AG20443 (cell line): ENCODE results near the gene COL10A1.

ENCODE experiments used
- DNase-seq: peaks from one replicate; pipeline ENCODE4 v3.0.0; 2012; ENCODE audit warnings: low spot score, mixed read lengths

The COL10A1 gene

DNA sequence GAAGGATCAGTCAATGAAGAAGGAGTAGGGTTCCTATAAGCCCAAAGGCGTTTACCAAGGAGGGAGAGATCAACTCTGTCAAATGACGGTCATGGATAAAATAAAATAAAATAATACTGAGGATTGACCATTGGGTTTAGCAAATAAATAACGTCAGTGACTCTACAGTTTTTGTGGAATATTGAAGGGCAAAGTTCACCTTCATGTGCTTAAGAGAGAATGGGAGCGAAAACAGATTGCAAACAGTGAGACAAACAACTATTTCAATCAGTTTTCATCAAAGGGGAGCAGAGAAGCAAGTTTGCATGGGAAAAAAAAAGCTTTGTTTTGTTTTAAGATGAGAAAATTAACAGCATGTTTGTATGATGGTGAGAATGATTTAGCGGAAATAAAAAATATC is 42.9 kb downstream of the COL10A1 start:
- no peak for DNase-seq

DNA sequence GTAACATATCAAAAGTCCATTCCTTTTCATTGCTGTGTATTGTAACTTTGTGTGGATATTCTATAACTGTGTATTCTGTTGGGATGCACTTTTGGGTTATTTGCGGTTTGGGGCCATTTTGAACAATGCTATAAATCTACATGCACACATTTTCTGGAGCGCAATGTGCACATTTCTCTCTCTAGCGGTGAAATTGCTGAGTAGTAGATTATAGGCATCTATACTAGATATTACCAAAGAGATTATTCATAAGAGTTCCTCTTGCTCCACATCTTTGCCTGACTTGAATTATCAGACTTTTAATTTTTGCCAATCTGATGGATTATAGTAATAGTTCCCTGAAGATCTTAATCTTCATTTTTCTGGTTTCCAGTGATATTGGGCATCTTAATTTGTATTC is 47.0 kb downstream of the COL10A1 start:
- no peak for DNase-seq

DNA sequence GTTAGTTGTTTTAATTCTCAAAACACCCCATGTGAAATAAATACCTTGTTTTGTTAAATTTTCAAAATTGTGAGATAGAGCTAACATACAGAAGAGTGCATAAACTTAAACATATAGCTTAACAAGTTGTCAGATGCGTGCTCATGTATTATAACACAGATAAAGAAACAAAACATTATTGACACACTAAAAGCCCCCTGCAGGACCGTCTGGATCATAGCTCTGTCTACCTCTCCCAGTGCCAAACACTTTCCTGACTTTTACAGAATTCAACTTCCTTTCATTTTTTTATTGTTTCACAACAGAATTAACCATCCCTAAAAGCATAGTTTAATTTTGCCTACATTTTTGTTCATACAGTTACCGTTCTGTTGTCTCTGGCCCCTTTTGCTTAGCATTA is 47.4 kb downstream of the COL10A1 start:
- no peak for DNase-seq

GRCh38 chr6:116074732-116075390 is 51.1 kb downstream of the COL10A1 start:
- DNase-seq, result no peak

DNA sequence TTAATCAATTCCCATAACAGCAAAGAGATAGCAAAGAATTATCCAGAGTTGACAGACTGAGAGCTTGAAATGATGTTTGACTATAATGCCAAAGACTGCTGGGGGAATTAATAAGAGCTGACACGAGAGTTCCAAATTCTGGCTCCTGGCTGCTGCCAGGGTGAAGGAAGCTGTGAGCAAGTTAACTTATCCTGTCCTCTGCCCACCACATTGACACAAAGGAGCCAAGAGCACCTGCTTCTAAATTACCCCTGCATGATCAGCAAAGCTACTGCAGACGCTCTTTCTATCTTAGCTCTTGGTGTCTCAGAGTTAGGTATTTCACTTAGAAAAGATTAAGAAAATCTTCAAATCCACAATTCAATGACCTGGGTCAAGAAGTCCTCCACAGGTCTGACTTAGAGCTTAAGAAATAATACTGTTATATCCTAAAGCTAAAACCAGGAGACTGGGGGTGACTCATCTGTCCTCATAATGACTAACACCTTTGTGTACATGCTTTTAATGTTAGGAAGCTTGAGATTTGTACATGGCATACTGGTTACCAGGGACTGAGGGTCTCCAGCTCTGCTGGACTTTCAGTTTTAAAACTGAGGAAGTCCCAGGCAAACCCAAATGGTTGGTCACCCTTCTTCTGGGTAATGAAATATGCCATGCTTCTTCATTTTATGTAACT is 52.0 kb downstream of the COL10A1 start:
- peak; percentile 13 for DNase-seq

- no peak for DNase-seq
Measured at GRCh38 chr6:116072368-116072767, 53.6 kb downstream of the COL10A1 start.

- DNase-seq, result no peak
Measured at GRCh38 chr6:116070616-116071389, 55.1 kb downstream of the COL10A1 start.

GRCh38 chr6:116070101-116070500 is 55.8 kb downstream of the COL10A1 start:
- DNase-seq, result no peak
